ACHN (cell line): ENCODE measurements around the gene VEZF1.
A peak's percentile ranks its signal among the peaks of the same experiment; 100 is the strongest.

ENCODE experiments used
- DNase-seq: peaks from one replicate; pipeline ENCODE4 v3.0.0-alpha.2; 2015
- in situ Hi-C: cut with HindIII; loops from 2 replicates; pipeline ENCODE4 v1.10.0; 2017; ENCODE audit warnings: low sequenced_read_pairs, low pct_ligation_motif_present, low pct_unique_long_range_greater_than_20kb

The VEZF1 gene

GRCh38 chr17:57957120-57957850, 30.8 kb downstream of the VEZF1 start:
- no peak for DNase-seq
- in situ Hi-C loops: no loop called here

- no peak for DNase-seq
- in situ Hi-C loops: no loop called here
Observed at GRCh38 chr17:57956291-57957119, 31.5 kb downstream of the VEZF1 start.

GRCh38 chr17:57955183-57955931, 32.7 kb downstream of the VEZF1 start, which contains the start of gene CUEDC1:
CUEDC1 (minus strand) TSS chr17:57955412; CDS start chr17:57885564, 69,848 bp downstream.
- in situ Hi-C loops: no loop called here
- peak; percentile 77 for DNase-seq

GRCh38 chr17:57954397-57955182, 33.5 kb downstream of the VEZF1 start:
- in situ Hi-C loops: no loop called here
- peak; percentile 74 for DNase-seq

- DNase-seq: no peak
- in situ Hi-C loops: no loop called here
Observed at GRCh38 chr17:57953705-57954396, 34.2 kb downstream of the VEZF1 start.

GRCh38 chr17:57953219-57953618, 34.8 kb downstream of the VEZF1 start:
- DNase-seq: no peak
- in situ Hi-C loops: no loop called here

- in situ Hi-C loops: no loop called here
- no peak for DNase-seq
Observed at GRCh38 chr17:57949649-57950048, 38.4 kb downstream of the VEZF1 start.

- in situ Hi-C loops: no loop called here
- peak; percentile 99 for DNase-seq
Observed at GRCh38 chr17:57948555-57949420, 39.3 kb downstream of the VEZF1 start.

- in situ Hi-C loops: no loop called here
- DNase-seq: no peak
Observed at GRCh38 chr17:57948169-57948554, 39.9 kb downstream of the VEZF1 start.

- in situ Hi-C loops: no loop called here
- no peak for DNase-seq
Observed at GRCh38 chr17:57947369-57947768, 40.7 kb downstream of the VEZF1 start.

GRCh38 chr17:57946798-57947358, 41.2 kb downstream of the VEZF1 start:
- DNase-seq: peak; percentile 88
- in situ Hi-C loops: no loop called here

GRCh38 chr17:57945996-57946797, 41.9 kb downstream of the VEZF1 start:
- peak; percentile 30 for DNase-seq
- in situ Hi-C loops: no loop called here

- in situ Hi-C loops: no loop called here
- no peak for DNase-seq
Observed at GRCh38 chr17:57944908-57945307, 43.1 kb downstream of the VEZF1 start.

GRCh38 chr17:57943645-57944044, 44.4 kb downstream of the VEZF1 start:
- in situ Hi-C loops: no loop called here
- no peak for DNase-seq

GRCh38 chr17:57943140-57943539, 44.9 kb downstream of the VEZF1 start:
- in situ Hi-C loops: no loop called here
- no peak for DNase-seq
